ENCODE results near the gene EIF4E1B. TPM values are rescaled to one million over a fixed set of nuclear protein-coding genes. Genes with fewer than 3 reads are reported as not detected.

Gene EIF4E1B
- total and polyA plus RNA-seq, 2 donors (not counting 1 experiment from before 2014, with no cell fraction given) = not detected

DNA sequence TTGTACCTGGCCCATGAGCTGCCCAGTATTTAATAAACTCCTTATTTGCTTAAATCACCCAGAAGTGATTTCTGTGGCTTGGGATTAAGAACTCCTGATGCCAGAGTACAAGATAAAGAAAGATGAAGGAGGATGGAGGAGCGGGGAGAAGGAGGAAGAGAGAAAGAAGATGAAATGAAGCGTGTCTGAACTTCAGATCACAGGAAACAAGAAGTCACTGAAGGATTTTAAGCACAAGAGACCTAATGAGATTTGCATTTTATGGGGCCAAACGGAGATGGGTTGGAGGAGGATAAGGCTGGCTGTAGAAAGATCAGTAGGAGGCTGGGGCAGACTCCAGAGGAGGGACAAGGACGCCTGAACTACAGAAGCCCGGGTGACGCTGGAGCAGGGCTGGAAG is 3.1 kb downstream of the EIF4E1B start:
- Mint-ChIP-seq H3K4me1 (peaks cover 42% of the 10 kb centered on the region), H3K27me3 (peaks cover 19% of the 10 kb centered on the region), H3K9me3 (ENCODE audit: insufficient read depth) (no peaks in the 10 kb centered on the region), H3K4me3 (peak overlapping the region; percentile 69), H3K27ac (peak overlapping the region; percentile 12)
- no peaks in the 10 kb centered on the region for H3K36me3 ChIP-seq (replicated peaks in 1 of 2; ENCODE audit: control extremely low read depth in 1 of 2, control insufficient read depth in 1 of 2, extremely low read depth in 1 of 2, insufficient read depth in 2 of 2, low read length in 1 of 2)
- peak overlapping the region; percentile 70 for H3K4me2 ChIP-seq (replicated peaks; ENCODE audit: low read depth, low read length, poor library complexity, severe bottlenecking)
- DNase-seq = peak; percentile 59
- ChIA-PET POLR2A (no interaction called here), CTCF (interaction anchor here (1.3 kb wide), 1 partner anchor 25 kb away, joined by 4 read pairs; no protein-coding TSS in a partner anchor)
- no peaks in the 10 kb centered on the region for H3K79me2 ChIP-seq (ENCODE audit: control insufficient read depth, insufficient read depth, low read length)
- TF ChIP-seq, protein P1, sequence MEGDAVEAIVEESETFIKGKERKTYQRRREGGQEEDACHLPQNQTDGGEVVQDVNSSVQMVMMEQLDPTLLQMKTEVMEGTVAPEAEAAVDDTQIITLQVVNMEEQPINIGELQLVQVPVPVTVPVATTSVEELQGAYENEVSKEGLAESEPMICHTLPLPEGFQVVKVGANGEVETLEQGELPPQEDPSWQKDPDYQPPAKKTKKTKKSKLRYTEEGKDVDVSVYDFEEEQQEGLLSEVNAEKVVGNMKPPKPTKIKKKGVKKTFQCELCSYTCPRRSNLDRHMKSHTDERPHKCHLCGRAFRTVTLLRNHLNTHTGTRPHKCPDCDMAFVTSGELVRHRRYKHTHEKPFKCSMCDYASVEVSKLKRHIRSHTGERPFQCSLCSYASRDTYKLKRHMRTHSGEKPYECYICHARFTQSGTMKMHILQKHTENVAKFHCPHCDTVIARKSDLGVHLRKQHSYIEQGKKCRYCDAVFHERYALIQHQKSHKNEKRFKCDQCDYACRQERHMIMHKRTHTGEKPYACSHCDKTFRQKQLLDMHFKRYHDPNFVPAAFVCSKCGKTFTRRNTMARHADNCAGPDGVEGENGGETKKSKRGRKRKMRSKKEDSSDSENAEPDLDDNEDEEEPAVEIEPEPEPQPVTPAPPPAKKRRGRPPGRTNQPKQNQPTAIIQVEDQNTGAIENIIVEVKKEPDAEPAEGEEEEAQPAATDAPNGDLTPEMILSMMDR (IDR thresholded peaks at IDR 0.05) = no peak
- TF ChIP-seq EZH2 (IDR thresholded peaks at IDR 0.05; ENCODE audit: borderline replicate concordance, insufficient read depth, low read depth, low read length, poor library complexity, severe bottlenecking) = no peak
- H3K4me1 ChIP-seq (ENCODE audit: control insufficient read depth in 2 of 2, insufficient read depth in 2 of 2, low read length in 2 of 2) = peaks cover 46 to 57% of the 10 kb centered on the region in 2 donors
- H3K9me3 ChIP-seq (ENCODE audit: control extremely low read depth in 1 of 3, control insufficient read depth in 2 of 3, insufficient read depth in 1 of 3, low read length in 2 of 3) = peaks cover 0 to 22% (median 0%) of the 10 kb centered on the region in 3 donors
- H4K20me1 ChIP-seq (ENCODE audit: control insufficient read depth, insufficient read depth, low read length, poor library complexity, severe bottlenecking) = no peaks in the 10 kb centered on the region
- peaks cover 0 to 47% (median 18%) of the 10 kb centered on the region in 4 experiments for H3K27me3 ChIP-seq (replicated peaks in 1 of 4; ENCODE audit: control extremely low read depth in 1 of 4, control insufficient read depth in 3 of 4, insufficient read depth in 4 of 4, low read length in 3 of 4)
- whole genome bisulfite sequencing (ENCODE audit: insufficient coverage) = 0% methylated on average over 6 of the region's 6 CpGs
- intact Hi-C loops (cut with micrococcal nuclease) = loop anchor here (5.0 kb wide), 1 partner anchor 91 kb away; no protein-coding TSS in a partner anchor
- H3K27ac ChIP-seq (ENCODE audit: low read length in 2 of 2) = no peak overlapping the region
- ATAC-seq (ENCODE audit: low read depth) = peak; percentile 29
- peak overlapping the region in 1 of 5 experiments; percentile 35 for H3K4me3 ChIP-seq (ENCODE audit: control extremely low read depth in 1 of 5, extremely low read depth in 1 of 5, insufficient read depth in 1 of 5, low read depth in 2 of 5, low read length in 4 of 5)
- H3K9ac ChIP-seq (ENCODE audit: low read length) = peak overlapping the region; percentile 24
- no peak overlapping the region for H2AFZ ChIP-seq (ENCODE audit: insufficient read depth, low read depth, low read length, poor library complexity, severe bottlenecking)

DNA sequence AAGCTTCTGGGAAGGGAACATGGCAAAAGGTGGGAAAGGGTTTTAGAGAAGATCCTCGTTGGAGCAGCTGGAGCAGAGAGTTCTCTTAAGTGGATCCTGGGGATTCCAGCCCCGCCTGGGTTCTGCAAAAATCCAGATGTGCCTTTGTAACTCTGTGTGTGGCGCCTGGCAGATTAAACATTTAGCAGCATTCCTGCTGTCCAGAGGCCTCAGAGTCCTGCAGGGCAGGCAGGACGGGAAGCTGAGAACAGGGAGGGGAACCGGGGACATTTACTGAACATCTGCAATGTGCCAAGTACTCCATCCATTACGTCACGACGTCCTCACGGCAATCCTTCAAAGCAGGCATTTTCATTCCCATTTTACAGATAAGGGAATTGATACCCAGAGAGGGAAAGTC is 6.0 kb downstream of the EIF4E1B start:
- Histone ChIP-seq H4K20me1 (ENCODE audit: control insufficient read depth, insufficient read depth, low read length, poor library complexity, severe bottlenecking) (no peaks in the 10 kb centered on the region), H2AFZ (ENCODE audit: insufficient read depth, low read depth, low read length, poor library complexity, severe bottlenecking) (no peak overlapping the region), H3K36me3 (replicated peaks in 1 of 2; ENCODE audit: control extremely low read depth in 1 of 2, control insufficient read depth in 1 of 2, extremely low read depth in 1 of 2, insufficient read depth in 2 of 2, low read length in 1 of 2) (no peaks in the 10 kb centered on the region), H3K9ac (ENCODE audit: low read length) (no peak overlapping the region), H3K4me2 (replicated peaks; ENCODE audit: low read depth, low read length, poor library complexity, severe bottlenecking) (no peak overlapping the region), H3K27ac (ENCODE audit: low read length in 2 of 2) (no peak overlapping the region), H3K9me3 (ENCODE audit: control extremely low read depth in 1 of 3, control insufficient read depth in 2 of 3, insufficient read depth in 1 of 3, low read length in 2 of 3) (peaks cover 0 to 13% (median 0%) of the 10 kb centered on the region in 3 donors), H3K79me2 (ENCODE audit: control insufficient read depth, insufficient read depth, low read length) (no peaks in the 10 kb centered on the region), H3K4me1 (ENCODE audit: control insufficient read depth in 2 of 2, insufficient read depth in 2 of 2, low read length in 2 of 2) (peaks cover 22 to 33% of the 10 kb centered on the region in 2 donors), H3K27me3 (replicated peaks in 1 of 4; ENCODE audit: control extremely low read depth in 1 of 4, control insufficient read depth in 3 of 4, insufficient read depth in 4 of 4, low read length in 3 of 4) (peaks cover 0 to 25% (median 2%) of the 10 kb centered on the region in 4 experiments), H3K4me3 (ENCODE audit: control extremely low read depth in 1 of 5, extremely low read depth in 1 of 5, insufficient read depth in 1 of 5, low read depth in 2 of 5, low read length in 4 of 5) (no peak overlapping the region)
- Mint-ChIP-seq H3K9me3 (ENCODE audit: insufficient read depth) (no peaks in the 10 kb centered on the region), H3K27ac (no peak overlapping the region), H3K4me1 (peaks cover 23% of the 10 kb centered on the region), H3K4me3 (no peak overlapping the region), H3K27me3 (peaks cover 12% of the 10 kb centered on the region)
- DNase-seq (no peak), ATAC-seq (ENCODE audit: low read depth) (no peak)
- ChIA-PET POLR2A (no interaction called here), CTCF (interaction anchor here (1.3 kb wide), 1 partner anchor 24 kb away, joined by 3 read pairs; no protein-coding TSS in a partner anchor)
- 79% methylated on average over 5 of the region's 9 CpGs for WGBS (ENCODE audit: insufficient coverage)
- TF ChIP-seq EZH2 (IDR thresholded peaks at IDR 0.05; ENCODE audit: borderline replicate concordance, insufficient read depth, low read depth, low read length, poor library complexity, severe bottlenecking) = no peak
- TF ChIP-seq, protein P1 (IDR thresholded peaks at IDR 0.05) = no peak
- intact Hi-C loops (cut with micrococcal nuclease) = no loop called here
